ENCODE results near the gene NAA30. TPM values are rescaled to one million over a fixed set of nuclear protein-coding genes. Genes with fewer than 3 reads are reported as not detected.

Gene NAA30
- 10.7 to 14.4 TPM (median 13.7 TPM) in 5 replicates for total RNA-seq (2022; extraction: Qiagen RNA extraction)

DNA sequence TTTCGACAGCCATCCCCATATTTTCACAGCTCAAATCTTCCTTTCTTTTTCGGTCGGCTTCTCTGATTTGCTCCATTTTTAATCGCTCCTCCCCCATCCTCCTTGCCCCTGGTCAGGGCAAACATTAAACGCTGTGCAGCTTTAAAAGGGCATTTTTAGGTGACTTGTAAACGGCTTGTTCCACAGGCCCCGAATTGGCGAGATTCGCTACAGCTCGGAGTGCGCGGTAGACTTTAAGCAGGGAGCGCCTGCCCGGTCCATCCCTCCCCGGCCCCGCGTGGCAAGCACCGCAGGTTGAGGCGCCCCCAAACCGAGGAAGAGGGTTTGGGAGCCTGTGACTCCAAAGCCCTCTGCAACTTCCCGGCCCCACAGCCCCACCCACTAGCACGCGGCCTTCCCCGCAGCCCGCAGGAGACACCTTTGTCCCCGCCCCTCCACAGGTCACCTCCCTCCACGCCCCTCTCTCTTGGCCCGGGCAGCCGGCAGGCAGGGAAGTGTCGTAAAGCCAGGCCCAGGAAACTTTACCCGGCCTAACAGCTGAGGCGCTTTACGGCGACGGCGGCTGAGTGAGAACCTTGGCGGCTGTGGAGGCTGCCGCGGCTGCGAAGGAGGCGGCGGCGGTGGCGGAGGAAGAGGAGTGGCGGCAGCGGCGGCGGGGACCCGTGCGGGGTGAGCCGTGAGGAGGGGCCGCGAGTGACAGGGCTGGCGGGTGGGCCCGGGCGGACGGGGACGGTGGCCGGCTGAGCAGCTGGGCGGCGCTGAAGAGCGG lies at the start of gene NAA30:
NAA30 (plus strand) TSS at position 550 of the 769 bp plus-strand sequence. CDS start 372 bp downstream, outside the sequence.

Other genes starting within 250 kb of the NAA30 start
- gene EXOC5, start 121.7 kb upstream of the NAA30 start, total RNA-seq (2022; extraction: Qiagen RNA extraction), result 26.4 to 46.0 TPM (median 37.8 TPM) in 5 replicates
- 15.8 to 20.4 TPM (median 18.8 TPM) in 5 replicates for gene AP5M1, start 121.6 kb upstream of the NAA30 start, total RNA-seq (2022; extraction: Qiagen RNA extraction)
- 1.7 to 3.3 TPM (median 2.3 TPM) in 5 replicates for gene CCDC198, start 103.3 kb downstream of the NAA30 start, total RNA-seq (2022; extraction: Qiagen RNA extraction)